Ishikawa (cell line): ENCODE data around the gene TMPO.

Experiments
- CEBPB ChIP-seq: IDR thresholded peaks from 2 replicates; pipeline ENCODE4 v1.6.1; 2012
- CREB1 ChIP-seq: IDR thresholded peaks from 2 replicates; pipeline ENCODE4 v1.6.1; 2012; ENCODE audit warnings: low read depth
- EGR1 ChIP-seq: IDR thresholded peaks from 2 replicates; pipeline ENCODE4 v1.6.1; 2012
- EP300 ChIP-seq: IDR thresholded peaks from 2 replicates; pipeline ENCODE4 v1.6.1; 2012; ENCODE audit warnings: borderline replicate concordance
- FOXM1 ChIP-seq: IDR thresholded peaks from 2 replicates; pipeline ENCODE4 v1.6.1; 2012; ENCODE audit warnings: low read depth, borderline replicate concordance
- NFIC ChIP-seq: IDR thresholded peaks from 2 replicates; pipeline ENCODE4 v1.6.1; 2012
- RAD21 ChIP-seq: IDR thresholded peaks from 2 replicates; pipeline ENCODE4 v1.6.1; 2012; ENCODE audit warnings: low read depth
- TAF1 ChIP-seq: IDR thresholded peaks from 2 replicates; pipeline ENCODE4 v1.6.1; 2012; ENCODE audit warnings: low read depth, mild to moderate bottlenecking
- TCF12 ChIP-seq: IDR thresholded peaks from 2 replicates; pipeline ENCODE4 v1.6.1; 2012; ENCODE audit warnings: low read depth
- TEAD4 ChIP-seq: IDR thresholded peaks from 2 replicates; pipeline ENCODE4 v1.6.1; 2012
- USF1 ChIP-seq: IDR thresholded peaks from 2 replicates; pipeline ENCODE4 v1.6.1; 2012
- YY1 ChIP-seq: IDR thresholded peaks from 2 replicates; pipeline ENCODE4 v1.6.1; 2012; ENCODE audit warnings: low read depth
- ZBTB7A ChIP-seq: IDR thresholded peaks from 2 replicates; pipeline ENCODE4 v1.6.1; 2012; ENCODE audit warnings: low read depth
- TF ChIP-seq, protein P1 (sequence below): IDR thresholded peaks from 2 replicates; pipeline ENCODE4 v1.6.1; 2012
- TF ChIP-seq, protein P2 (sequence below): IDR thresholded peaks from 2 replicates; pipeline ENCODE4 v1.6.1; 2012; ENCODE audit warnings: low read depth, mild to moderate bottlenecking

The TMPO gene, protein sequence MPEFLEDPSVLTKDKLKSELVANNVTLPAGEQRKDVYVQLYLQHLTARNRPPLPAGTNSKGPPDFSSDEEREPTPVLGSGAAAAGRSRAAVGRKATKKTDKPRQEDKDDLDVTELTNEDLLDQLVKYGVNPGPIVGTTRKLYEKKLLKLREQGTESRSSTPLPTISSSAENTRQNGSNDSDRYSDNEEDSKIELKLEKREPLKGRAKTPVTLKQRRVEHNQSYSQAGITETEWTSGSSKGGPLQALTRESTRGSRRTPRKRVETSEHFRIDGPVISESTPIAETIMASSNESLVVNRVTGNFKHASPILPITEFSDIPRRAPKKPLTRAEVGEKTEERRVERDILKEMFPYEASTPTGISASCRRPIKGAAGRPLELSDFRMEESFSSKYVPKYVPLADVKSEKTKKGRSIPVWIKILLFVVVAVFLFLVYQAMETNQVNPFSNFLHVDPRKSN

DNA sequence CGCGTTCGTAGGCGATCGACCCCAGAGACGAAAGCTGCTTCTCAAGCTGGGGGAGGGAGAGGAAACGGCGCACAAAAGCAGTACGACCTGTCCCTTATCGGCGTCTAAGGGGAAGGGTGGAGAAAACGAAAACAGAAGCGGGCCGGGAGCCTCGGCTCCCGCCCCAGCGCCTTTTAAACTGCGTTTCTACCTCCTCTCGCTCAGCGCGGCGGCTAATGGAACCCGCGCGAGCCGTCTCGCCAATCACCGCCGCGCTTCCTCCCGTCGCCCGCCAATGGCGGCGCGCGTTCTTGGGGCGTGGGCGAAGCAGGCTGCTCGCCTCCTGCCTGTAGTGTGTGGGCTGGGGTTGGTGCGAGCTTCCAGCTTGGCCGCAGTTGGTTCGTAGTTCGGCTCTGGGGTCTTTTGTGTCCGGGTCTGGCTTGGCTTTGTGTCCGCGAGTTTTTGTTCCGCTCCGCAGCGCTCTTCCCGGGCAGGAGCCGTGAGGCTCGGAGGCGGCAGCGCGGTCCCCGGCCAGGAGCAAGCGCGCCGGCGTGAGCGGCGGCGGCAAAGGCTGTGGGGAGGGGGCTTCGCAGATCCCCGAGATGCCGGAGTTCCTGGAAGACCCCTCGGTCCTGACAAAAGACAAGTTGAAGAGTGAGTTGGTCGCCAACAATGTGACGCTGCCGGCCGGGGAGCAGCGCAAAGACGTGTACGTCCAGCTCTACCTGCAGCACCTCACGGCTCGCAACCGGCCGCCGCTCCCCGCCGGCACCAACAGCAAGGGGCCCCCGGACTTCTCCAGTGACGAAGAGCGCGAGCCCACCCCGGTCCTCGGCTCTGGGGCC, at the start of gene TMPO:
TSS of gene TMPO (plus strand) at position 304 of the 824 bp plus-strand sequence. CDS start at position 582, 278 bp downstream.
- peak; percentile 80; the same call in 1 of the 2 replicates for TF ChIP-seq FOXM1
- 0 out of 2 replicates have a peak, but pooled peaks have one; percentile 14 for TF ChIP-seq USF1
- TF ChIP-seq ZBTB7A, result peak; percentile 82
- TF ChIP-seq YY1, result peak; percentile 87
- no peak for TF ChIP-seq EP300
- no peak for TF ChIP-seq CEBPB
- TF ChIP-seq NFIC, result peak; percentile 38; the same call in 1 of the 2 replicates
- no peak for TF ChIP-seq RAD21
- no peak for TF ChIP-seq TEAD4
- TF ChIP-seq CREB1, result no peak
- TF ChIP-seq EGR1, result peak; percentile 95
- TF ChIP-seq, protein P1, sequence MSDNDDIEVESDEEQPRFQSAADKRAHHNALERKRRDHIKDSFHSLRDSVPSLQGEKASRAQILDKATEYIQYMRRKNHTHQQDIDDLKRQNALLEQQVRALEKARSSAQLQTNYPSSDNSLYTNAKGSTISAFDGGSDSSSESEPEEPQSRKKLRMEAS, result peak; percentile 78
- TF ChIP-seq TCF12, result peak; percentile 73
- TF ChIP-seq, protein P2, sequence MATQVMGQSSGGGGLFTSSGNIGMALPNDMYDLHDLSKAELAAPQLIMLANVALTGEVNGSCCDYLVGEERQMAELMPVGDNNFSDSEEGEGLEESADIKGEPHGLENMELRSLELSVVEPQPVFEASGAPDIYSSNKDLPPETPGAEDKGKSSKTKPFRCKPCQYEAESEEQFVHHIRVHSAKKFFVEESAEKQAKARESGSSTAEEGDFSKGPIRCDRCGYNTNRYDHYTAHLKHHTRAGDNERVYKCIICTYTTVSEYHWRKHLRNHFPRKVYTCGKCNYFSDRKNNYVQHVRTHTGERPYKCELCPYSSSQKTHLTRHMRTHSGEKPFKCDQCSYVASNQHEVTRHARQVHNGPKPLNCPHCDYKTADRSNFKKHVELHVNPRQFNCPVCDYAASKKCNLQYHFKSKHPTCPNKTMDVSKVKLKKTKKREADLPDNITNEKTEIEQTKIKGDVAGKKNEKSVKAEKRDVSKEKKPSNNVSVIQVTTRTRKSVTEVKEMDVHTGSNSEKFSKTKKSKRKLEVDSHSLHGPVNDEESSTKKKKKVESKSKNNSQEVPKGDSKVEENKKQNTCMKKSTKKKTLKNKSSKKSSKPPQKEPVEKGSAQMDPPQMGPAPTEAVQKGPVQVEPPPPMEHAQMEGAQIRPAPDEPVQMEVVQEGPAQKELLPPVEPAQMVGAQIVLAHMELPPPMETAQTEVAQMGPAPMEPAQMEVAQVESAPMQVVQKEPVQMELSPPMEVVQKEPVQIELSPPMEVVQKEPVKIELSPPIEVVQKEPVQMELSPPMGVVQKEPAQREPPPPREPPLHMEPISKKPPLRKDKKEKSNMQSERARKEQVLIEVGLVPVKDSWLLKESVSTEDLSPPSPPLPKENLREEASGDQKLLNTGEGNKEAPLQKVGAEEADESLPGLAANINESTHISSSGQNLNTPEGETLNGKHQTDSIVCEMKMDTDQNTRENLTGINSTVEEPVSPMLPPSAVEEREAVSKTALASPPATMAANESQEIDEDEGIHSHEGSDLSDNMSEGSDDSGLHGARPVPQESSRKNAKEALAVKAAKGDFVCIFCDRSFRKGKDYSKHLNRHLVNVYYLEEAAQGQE, result 0 out of 2 replicates have a peak, but pooled peaks have one; percentile 20
- peak; percentile 96 for TF ChIP-seq TAF1

- TF ChIP-seq, protein P2, result no peak
- TF ChIP-seq USF1 (no peak), FOXM1 (no peak), CEBPB (no peak), TEAD4 (no peak), TAF1 (no peak), EP300 (no peak)
Measured at GRCh38 chr12:98465950-98466602, 49.3 kb upstream of the TMPO start.

GRCh38 chr12:98466640-98467400, 48.6 kb upstream of the TMPO start:
- no peak for TF ChIP-seq TAF1
- no peak for TF ChIP-seq TCF12
- TF ChIP-seq USF1, result no peak
- TF ChIP-seq, protein P2, result no peak
- no peak for TF ChIP-seq ZBTB7A
- no peak for TF ChIP-seq YY1
